GM18517 (cell line): ENCODE measurements around the gene S100A13.
"Not testable (repeated sequence)": the region's sequence is repeated elsewhere in the genome, so short reads cannot be mapped to it uniquely, and the experiment has no call there.

ENCODE experiments used
- ATAC-seq: cut with Tn5 transposase; IDR thresholded peaks from one replicate; pipeline ENCODE4 v1.9.1; 2021; ENCODE audit warnings: mild to moderate bottlenecking, moderate library complexity; ENCODE audit not compliant: unreplicated experiment

Gene S100A13

DNA sequence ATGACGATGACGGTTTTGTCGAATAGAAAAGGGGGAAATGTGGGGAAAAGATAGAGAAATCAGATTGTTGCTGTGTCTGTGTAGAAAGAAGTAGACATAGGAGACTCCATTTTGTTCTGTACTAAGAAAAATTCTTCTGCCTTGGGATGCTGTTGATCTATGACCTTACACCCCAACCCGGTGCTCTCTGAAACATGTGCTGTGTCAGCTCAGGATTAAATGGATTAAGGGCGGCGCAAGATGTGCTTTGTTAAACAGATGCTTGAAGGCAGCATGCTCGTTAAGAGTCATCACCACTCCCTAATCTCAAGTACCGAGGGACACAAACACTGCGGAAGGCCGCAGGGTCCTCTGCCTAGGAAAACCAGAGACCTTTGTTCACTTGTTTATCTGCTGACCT is 51.8 kb downstream of the S100A13 start:
- ATAC-seq = not testable (repeated sequence)

DNA sequence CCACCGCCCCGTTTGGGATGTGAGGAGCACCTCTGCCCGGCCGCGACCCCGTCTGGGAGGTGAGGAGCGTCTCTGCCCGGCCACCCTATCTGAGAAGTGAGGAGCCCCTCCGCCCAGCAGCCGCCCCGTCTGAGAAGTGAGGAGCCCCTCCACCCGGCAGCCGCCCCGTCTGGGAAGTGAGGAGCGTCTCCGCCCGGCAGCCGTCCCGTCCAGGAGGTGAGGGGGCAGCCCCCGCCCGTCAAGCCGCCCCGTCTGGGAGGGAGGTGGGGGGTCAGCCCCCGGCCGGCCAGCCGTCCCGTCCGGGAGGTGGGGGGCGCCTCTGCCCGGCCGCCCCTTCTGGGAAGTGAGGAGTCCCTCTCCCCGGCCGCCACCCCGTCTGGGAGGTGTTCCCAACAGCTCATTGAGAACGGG is 52.2 kb downstream of the S100A13 start:
- not testable (repeated sequence) for ATAC-seq

DNA sequence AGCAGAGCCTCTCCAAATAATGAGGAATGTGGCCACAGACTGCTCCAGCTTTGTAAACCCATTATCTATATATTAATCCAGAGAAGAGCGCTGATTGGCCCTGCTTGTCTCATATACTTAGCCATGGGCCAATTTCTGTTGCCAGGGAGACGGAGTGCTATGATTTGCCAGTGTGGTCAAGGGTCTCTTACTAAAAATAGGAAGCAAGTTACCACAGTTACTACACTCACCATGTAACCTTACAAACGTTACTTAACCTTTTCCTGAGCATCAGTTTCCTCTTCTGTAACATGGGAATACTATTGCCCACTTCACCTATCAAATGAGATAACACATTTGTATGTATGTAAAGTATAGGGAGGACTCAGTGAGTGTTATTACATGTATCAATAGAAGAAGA is 54.0 kb downstream of the S100A13 start:
- ATAC-seq = no peak

DNA sequence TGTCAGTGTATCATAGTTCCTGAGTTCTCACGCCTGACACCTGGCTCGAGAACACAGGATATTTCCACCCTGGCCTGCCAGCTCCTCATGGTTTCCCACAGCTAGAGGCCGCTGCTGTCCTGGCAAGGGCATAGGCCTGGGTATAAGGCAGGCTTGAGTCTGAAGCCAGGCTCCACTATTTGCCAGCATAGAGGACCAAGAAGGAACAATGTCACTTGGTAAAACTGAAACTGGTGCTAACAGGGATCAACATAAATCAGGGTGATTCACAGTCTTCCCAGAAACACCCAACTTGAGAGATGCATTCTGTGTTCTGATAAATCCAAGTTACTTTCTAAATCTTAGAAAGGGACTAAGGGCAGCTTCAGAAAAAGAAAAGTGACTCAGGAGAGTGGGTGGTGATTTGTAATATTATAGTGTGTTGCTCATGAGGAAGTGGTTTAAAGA is 54.7 kb downstream of the S100A13 start:
- no peak for ATAC-seq

DNA sequence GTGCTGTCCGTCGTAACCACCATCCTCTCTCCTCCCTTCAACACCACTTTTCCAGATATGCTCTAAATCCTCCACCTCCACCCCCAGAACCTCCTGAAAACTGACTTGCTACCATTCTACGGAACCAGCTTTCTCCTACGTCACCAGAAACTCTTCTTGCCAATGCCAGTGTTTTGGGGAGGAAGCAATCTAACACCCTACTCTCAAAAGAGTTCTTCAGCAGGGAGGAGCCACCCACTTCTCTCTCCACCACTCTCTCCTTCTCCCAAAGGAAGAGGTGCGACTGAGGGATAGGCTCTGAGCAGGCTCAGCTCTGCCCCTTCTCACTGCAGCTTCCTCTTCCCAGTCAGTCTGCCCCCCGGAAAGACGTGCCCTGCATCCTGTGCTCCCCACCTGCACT is 55.6 kb downstream of the S100A13 start:
- ATAC-seq = no peak

DNA sequence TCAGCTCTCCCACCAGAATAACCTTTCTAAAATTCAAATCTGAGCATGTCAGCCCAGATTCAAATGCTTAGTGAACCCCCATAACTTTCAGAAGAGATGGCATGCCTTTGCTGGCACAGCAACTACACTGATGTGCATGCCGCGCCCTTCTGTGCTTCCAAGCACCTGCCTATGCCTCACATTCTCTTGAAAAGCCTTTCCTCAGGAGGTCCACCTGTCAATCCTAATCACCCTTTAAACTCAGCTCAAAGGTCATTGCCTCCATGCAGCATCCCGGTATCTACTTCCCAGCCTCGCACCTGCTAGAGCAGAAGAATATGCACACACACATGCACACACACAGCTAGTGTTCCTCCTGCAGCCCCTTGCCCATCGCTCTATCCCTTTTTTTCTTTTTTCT is 56.4 kb downstream of the S100A13 start:
- no peak for ATAC-seq

DNA sequence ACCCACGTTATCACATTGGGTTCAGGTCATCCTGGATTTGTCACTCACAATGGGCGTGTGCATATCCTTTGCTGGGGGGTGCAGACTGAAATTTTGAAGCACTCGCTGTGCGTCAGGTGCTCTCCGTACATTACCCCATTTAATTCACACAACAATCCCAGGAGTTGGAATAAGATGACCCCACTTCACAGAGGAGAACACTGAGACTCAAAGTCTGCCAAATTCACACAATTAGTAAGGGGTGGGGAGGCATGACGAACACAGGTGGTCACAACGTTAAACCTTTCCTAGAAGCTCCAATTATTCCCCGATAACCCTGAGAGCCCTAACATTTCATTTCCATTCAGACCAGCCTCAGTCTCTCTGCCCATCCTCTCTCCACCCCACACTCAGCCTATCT is 57.8 kb downstream of the S100A13 start:
- no peak for ATAC-seq
